ENCODE measurements around the gene ADGRG6.

DNA sequence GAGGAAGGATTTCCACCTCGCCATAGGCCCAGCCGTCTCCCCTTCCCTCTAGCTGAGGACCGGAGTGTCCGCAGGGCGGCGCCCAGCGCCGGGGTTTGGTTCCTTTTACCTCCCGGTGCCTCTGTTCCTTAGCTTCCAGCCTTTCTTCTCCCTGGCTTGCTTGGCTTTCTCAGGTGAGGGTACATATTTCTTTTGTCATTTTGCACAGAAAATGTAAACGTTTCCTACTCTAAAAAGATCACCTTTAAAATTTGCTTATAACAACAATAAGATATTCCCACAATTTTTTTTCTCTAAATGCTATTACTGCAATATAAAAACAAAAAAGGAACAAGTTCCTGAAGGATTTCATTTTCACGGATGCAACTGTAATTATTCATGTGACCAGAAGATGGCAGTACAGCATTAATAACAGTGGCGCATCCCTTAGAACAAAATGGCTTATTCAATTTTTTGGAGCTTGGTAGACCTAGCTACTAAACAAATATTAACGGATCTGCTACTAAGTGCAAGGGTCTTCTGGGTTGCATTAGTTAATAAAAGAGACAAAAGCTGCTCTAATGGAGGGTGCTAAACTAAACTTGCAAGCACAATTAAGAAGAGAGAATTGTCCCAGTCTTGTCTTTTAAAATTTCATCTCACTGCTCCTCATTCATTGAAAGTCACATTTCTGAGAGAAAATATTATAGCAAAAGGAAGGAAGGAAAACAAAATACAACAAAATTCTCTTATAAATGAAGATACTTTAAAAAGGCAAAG, 172.9 kb downstream of the ADGRG6 start:
- no peak for TF ChIP-seq POLR2A (IDR thresholded peaks at IDR 0.05)
- TF ChIP-seq, protein P1, sequence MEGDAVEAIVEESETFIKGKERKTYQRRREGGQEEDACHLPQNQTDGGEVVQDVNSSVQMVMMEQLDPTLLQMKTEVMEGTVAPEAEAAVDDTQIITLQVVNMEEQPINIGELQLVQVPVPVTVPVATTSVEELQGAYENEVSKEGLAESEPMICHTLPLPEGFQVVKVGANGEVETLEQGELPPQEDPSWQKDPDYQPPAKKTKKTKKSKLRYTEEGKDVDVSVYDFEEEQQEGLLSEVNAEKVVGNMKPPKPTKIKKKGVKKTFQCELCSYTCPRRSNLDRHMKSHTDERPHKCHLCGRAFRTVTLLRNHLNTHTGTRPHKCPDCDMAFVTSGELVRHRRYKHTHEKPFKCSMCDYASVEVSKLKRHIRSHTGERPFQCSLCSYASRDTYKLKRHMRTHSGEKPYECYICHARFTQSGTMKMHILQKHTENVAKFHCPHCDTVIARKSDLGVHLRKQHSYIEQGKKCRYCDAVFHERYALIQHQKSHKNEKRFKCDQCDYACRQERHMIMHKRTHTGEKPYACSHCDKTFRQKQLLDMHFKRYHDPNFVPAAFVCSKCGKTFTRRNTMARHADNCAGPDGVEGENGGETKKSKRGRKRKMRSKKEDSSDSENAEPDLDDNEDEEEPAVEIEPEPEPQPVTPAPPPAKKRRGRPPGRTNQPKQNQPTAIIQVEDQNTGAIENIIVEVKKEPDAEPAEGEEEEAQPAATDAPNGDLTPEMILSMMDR (IDR thresholded peaks at IDR 0.05), result peak; percentile 69 to 92 (median 82)

Measured in esophagus squamous epithelium (tissue), 4 donors.